T follicular helper cell (primary cell): ENCODE data around the gene ZNF416.
A peak's percentile ranks its signal among the peaks of the same experiment; 100 is the strongest.

Source experiments
- DNase-seq: peaks from one replicate; pipeline ENCODE4 v3.0.0-alpha.2; 2020; ENCODE audit warnings: low read depth

The ZNF416 gene

GRCh38 chr19:57559008-57559403 lies 19.7 kb downstream of the ZNF416 start:
- no peak for DNase-seq

GRCh38 chr19:57558525-57558924 lies 20.2 kb downstream of the ZNF416 start:
- no peak for DNase-seq

DNA sequence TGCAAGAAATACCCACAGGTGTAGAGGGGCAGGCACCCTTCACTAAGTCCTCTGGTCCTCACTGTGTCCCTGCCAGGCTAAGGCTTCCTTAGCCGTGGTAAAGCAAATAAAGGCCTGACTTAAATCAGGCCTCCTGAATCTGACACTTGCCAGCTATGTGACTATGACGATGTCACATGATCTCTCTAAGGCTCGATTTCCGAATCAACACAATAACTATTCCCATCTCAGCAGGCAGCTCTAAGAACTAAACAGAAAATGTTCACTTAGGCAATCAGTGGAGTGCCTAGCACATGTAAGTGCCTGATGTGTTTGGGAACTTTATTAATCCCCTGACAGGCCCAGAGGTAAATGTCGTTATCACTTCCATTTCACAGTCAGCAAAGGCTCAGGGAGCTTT lies 21.1 kb downstream of the ZNF416 start:
- DNase-seq: no peak

DNA sequence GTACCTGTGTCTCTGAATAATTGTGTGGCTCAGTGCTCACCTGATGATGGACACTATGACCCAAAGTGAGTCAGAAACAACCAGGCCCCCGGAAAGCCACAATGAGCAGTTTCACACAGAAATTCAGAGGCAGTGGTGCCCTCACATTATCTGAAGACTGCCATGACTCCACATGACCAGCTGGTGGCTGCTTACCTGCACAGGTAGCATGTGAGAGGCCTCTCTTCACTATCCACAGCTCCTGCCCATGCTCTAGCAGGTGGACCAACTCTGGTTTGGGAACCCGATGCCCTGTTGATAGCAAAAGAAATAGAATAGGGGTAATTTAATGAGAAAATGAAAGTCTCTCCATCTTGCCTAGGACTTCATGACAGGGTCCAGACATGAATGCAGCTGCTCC lies 26.3 kb downstream of the ZNF416 start:
- DNase-seq: no peak

DNA sequence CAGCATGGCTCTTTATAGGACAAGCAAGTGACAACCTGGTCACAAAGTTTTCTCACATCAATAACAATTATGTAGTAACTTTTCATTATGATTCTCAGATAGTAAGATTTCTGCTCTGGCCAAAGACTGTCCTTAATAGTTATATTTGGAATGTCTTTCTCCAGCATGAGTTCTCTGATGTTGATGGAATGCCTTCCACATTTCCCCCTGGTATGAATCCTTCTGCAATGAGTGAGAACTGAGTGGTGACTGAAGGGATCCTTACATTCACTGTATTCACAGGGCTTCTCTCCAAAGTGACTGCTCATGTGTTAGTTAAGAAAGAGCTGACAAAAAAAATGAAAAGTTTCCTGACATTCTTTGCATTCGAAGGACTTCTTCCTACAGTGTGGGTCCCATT lies 32.2 kb downstream of the ZNF416 start:
- DNase-seq: no peak

- no peak for DNase-seq
Measured at GRCh38 chr19:57537953-57538547, 40.7 kb downstream of the ZNF416 start.

DNA sequence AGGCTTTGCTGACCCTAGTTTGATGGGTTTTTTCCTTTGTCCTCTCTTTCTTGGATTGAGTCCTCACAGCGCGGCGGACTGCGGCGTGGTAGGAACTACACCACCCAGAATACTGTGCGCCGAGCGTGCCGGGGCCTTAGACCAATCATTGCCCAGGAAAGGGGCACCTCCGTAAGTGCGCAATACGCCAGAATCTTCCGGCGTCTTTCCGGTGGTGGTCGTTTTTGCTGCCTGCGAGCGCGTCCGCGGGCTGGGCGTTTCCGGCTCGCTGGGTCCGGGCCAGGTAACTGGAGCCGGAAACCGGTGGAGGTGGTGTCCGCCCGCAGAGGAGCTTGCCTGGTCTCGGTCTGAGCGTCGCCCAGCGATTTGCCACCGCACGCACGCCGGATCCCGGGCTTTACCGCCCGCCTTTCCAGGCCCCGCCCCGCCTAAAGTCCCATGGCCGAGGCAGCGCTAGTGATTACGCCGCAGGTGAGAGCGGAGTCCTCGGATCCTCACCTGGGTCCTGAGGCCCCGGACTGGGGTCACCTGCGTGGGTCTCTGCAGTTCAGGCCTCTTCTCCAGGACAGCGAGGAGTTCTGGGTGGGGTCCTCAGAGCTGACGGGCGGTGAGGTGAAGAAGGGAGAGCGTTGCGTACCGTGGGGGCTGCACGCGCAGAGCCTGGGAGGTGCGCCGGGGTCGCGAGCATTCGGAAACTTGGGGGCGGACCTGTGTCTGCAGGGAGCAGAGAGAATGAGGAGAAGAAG lies 51.4 kb downstream of the ZNF416 start, which contains the start of gene ZNF549:
ZNF549 (plus strand) TSS at position 221 of the 746 bp plus-strand sequence; CDS start at position 439, 218 bp downstream.
- DNase-seq: peak; percentile 82
